Occipital lobe (tissue), 2 donors: ENCODE data around the gene OXA1L. TPM values are rescaled to one million over a fixed set of nuclear protein-coding genes. Genes with fewer than 3 reads are reported as not detected.

Experiments used
- small RNA-seq: library from RNA; depleted of rRNA; stranded (forward); fragments of <200 nt; gene quantifications from one replicate; pipeline ENCODE3, GENCODE V24; 2014
- total RNA-seq: library from RNA; depleted of rRNA; stranded (reverse); fragments of >200 nt; gene quantifications from one replicate; pipeline ENCODE4 v1.2.3, GENCODE V29; 2014

Gene OXA1L
- total RNA-seq, 1 donor from 2014 or later: 33.5 TPM

Small RNAs within 50 kb of the gene (small RNA-seq; reads per million reads assigned to genes)
- gene RF00588: not detected

Other genes with a start within 250 kb of the OXA1L start
- 72.5 TPM for gene DAD1, start 177.5 kb upstream of the OXA1L start, total RNA-seq
- gene ABHD4, start 168.4 kb upstream of the OXA1L start, total RNA-seq: 3.4 TPM
- gene OR6J1, start 122.3 kb upstream of the OXA1L start, total RNA-seq: not detected
- gene SLC7A7, start 48.7 kb downstream of the OXA1L start, total RNA-seq: 3.3 TPM
- 16.4 TPM for gene MRPL52, start 63.2 kb downstream of the OXA1L start, total RNA-seq
- gene MMP14, start 69.9 kb downstream of the OXA1L start, total RNA-seq: 8.3 TPM
- gene LRP10, start 105.1 kb downstream of the OXA1L start, total RNA-seq: 3.4 TPM
- gene REM2, start 116.5 kb downstream of the OXA1L start, total RNA-seq: 1.7 TPM
- 78.6 TPM for gene RBM23, start 152.5 kb downstream of the OXA1L start, total RNA-seq
- 39.8 TPM for gene PRMT5, start 162.7 kb downstream of the OXA1L start, total RNA-seq
- 20.9 TPM for gene HAUS4, start 190.4 kb downstream of the OXA1L start, total RNA-seq
- gene AJUBA, start 215.9 kb downstream of the OXA1L start, total RNA-seq: 8.1 TPM
- 5.5 TPM for gene C14orf93, start 243.5 kb downstream of the OXA1L start, total RNA-seq